ENCODE measurements around the gene TRAF3IP3. TPM values are rescaled to one million over a fixed set of nuclear protein-coding genes. Genes with fewer than 3 reads are reported as not detected.

Gene TRAF3IP3
- total and polyA plus RNA-seq, 2 donors (not counting 3 experiments of a cell fraction or from before 2014, with no cell fraction given), result not detected

DNA sequence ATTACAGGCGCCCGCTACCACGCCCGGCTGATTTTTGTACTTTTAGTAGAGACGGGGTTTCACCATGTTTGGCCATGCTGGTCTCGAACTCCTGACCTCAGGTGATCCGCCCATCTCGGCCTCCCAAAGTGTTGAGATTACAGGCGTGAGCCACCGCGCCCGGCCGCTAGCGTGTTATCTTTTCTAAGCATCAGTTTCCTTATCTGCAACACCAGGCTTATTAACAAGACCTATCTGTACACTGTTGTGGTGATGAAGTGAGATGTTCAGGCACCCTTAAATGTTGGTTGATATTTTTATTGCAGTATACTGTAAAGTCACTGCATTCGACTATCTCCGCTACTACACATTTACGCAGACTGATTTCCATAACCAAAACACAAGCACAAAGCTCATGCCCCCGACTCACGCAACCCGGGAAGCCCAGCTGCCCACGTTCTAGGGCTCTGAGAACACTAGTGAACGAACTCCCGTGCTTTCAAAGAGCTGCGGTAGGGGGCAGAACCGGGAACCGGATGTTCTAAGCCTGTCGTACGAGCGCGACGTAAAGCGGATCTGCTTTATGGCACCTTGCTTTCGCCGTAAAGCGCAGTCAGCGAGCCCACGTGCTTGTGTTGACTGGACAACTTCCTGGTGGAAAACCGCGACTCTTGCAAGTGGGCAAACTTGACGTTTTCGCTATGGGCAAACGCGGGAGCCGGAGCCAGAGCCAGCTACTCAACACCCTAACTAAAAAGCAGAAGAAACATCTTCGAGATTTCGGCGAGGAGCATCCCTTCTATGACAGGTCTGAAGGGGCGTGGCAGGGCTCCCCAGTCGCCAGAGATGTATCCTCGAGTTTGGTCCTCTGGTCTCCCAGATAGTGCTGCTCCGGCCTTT, 71.8 kb downstream of the TRAF3IP3 start, which contains the start of gene UTP25:
Gene UTP25, plus strand, starts transcription at position 589 of the 879 bp plus-strand sequence. Its CDS starts 92 bp downstream, at position 681.
- Histone ChIP-seq H3K27me3 (ENCODE audit: control insufficient read depth in 2 of 2, insufficient read depth in 2 of 2, low read length in 2 of 2) (no peaks in the 10 kb centered on the region), H2AFZ (ENCODE audit: low read depth, low read length) (peak within 1 kb of the TSS; percentile 45), H3K9me1 (replicated peaks; ENCODE audit: control insufficient read depth, extremely low read depth, insufficient read depth, low read length) (no peaks in the 10 kb centered on the region), H3K4me3 (replicated peaks in 1 of 3; ENCODE audit: insufficient read depth in 1 of 3, low read depth in 1 of 3, low read length in 3 of 3) (peak within 1 kb of the TSS; percentile 73 to 85 (median 81)), H3K4me2 (ENCODE audit: insufficient read depth, low read length) (peak within 1 kb of the TSS; percentile 62), H4K20me1 (replicated peaks; ENCODE audit: control insufficient read depth, extremely low read depth, insufficient read depth, low read length) (no peaks in the 10 kb centered on the region), H3K79me2 (ENCODE audit: control insufficient read depth, insufficient read depth, low read length) (peaks cover 14% of the 10 kb centered on the region), H3K36me3 (ENCODE audit: control insufficient read depth in 2 of 2, extremely low read depth in 1 of 2, insufficient read depth in 2 of 2, low read length in 2 of 2) (peaks cover 2 to 8% of the 10 kb centered on the region in 2 experiments), H3K4me1 (ENCODE audit: control insufficient read depth, extremely low read depth, insufficient read depth, low read length) (peaks cover 58% of the 10 kb centered on the region), H3K27ac (ENCODE audit: insufficient read depth, low read depth, low read length) (peak within 1 kb of the TSS; percentile 91), H3K9ac (replicated peaks; ENCODE audit: extremely low read depth, insufficient read depth, low read length) (peak within 1 kb of the TSS; percentile 88), H3K9me3 (replicated peaks; ENCODE audit: control insufficient read depth, insufficient read depth, low read length) (no peaks in the 10 kb centered on the region)
- ChIA-PET CTCF (interaction anchor here (0.6 to 1.3 kb wide), 6 partner anchors 11 to 49 kb away, joined by 3 to 16 read pairs (median 4); partner anchors contain the start of gene C1orf74), POLR2A (interaction anchor here (0.7 to 1.7 kb wide), 2 partner anchors 12 to 20 kb away, joined by 4 to 15 read pairs; no protein-coding TSS in a partner anchor)
- dilution Hi-C loops (cut with MboI; ENCODE audit: extremely low pct_ligation_motif_present, low sequenced_read_pairs) (loop anchor here (25.0 kb wide), 1 partner anchor 535 kb away; no protein-coding TSS in a partner anchor), intact Hi-C loops (cut with micrococcal nuclease) (loop anchor here (1.0 kb wide), 4 partner anchors 13 to 407 kb away; partner anchors contain the start of gene C1orf74)
- peak; percentile 71 to 80 for TF ChIP-seq CTCF (IDR thresholded peaks at IDR 0.05; ENCODE audit: extremely low read depth in 1 of 2, insufficient read depth in 1 of 2, low read depth in 1 of 2, low read length in 2 of 2)
- TF ChIP-seq MYC (IDR thresholded peaks at IDR 0.05; ENCODE audit: low read depth, low read length), result peak; percentile 100
- TF ChIP-seq FOS (IDR thresholded peaks at IDR 0.05; ENCODE audit: borderline replicate concordance, insufficient read depth, low read length), result no peak
- no peak for TF ChIP-seq GATA2 (IDR thresholded peaks at IDR 0.05; ENCODE audit: insufficient read depth, insufficient read length, low read depth, low read length)
- no peak for TF ChIP-seq EZH2 (IDR thresholded peaks at IDR 0.05; ENCODE audit: borderline replicate concordance, low read depth, low read length, severe bottlenecking)
- peak; percentile 77 for TF ChIP-seq POLR2AphosphoS5 (IDR thresholded peaks at IDR 0.05; ENCODE audit: insufficient read depth, low read depth, low read length)
- TF ChIP-seq, protein P1, sequence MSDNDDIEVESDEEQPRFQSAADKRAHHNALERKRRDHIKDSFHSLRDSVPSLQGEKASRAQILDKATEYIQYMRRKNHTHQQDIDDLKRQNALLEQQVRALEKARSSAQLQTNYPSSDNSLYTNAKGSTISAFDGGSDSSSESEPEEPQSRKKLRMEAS (IDR thresholded peaks at IDR 0.05; ENCODE audit: insufficient read depth, insufficient read length), result peak; percentile 99
- no peak for TF ChIP-seq JUN (IDR thresholded peaks at IDR 0.05; ENCODE audit: borderline replicate concordance, insufficient read depth, insufficient read length, low read depth)
- TF ChIP-seq POLR2A (IDR thresholded peaks at IDR 0.05; ENCODE audit: low read depth, low read length), result peak; percentile 84
- DNase-seq (ENCODE audit: low read depth, low spot score), result peak; percentile 99
- TSS peak; percentile 48 for BruUV-seq (replicated peaks)
- peak; percentile 93 for FAIRE-seq
